Upper lobe of right lung (tissue), 1 donor: ENCODE data around the gene XPO5. TPM values are rescaled to one million over a fixed set of nuclear protein-coding genes. Genes with fewer than 3 reads are reported as not detected.

Source experiments
- ATAC-seq: fragments of 200-7000 bp; cut with Tn5 transposase; one replicate; pipeline ENCODE4 v1.9.1; 2020; ENCODE audit warnings: mild to moderate bottlenecking, moderate library complexity
- DNase-seq: peaks from one replicate; pipeline ENCODE4 v3.0.0-alpha.2; 2020
- H3K27ac ChIP-seq: fragments of 200-600 bp; one replicate; pipeline ENCODE4 v1.8.0; 2022
- H3K27me3 ChIP-seq: fragments of 200-600 bp; one replicate; pipeline ENCODE4 v1.8.0; 2022; ENCODE audit warnings: mild to moderate bottlenecking
- H3K36me3 ChIP-seq: fragments of 200-600 bp; one replicate; pipeline ENCODE4 v1.8.0; 2022
- H3K4me1 ChIP-seq: fragments of 200-600 bp; one replicate; pipeline ENCODE4 v1.8.0; 2022
- H3K4me3 ChIP-seq: fragments of 200-600 bp; one replicate; pipeline ENCODE4 v1.8.0; 2022; ENCODE audit warnings: mild to moderate bottlenecking
- H3K9me3 ChIP-seq: fragments of 200-600 bp; one replicate; pipeline ENCODE4 v1.8.0; 2022
- CTCF ChIP-seq: fragments of 200-600 bp; IDR thresholded peaks from one replicate; pipeline ENCODE4 v1.8.0; 2022; ENCODE audit warnings: antibody characterized with exemption
- intact Hi-C: fragments of 100-400 bp; cut with DNase I; formaldehyde crosslinking; loops from one replicate; pipeline ENCODE4 v1.11.0; 2022
- total RNA-seq: library from RNA; stranded (reverse); fragmentation: NEBNext Ultra II Directional; extraction: Animal tissue kit (Norgen Biotek cat#: 25700); gene quantifications from one replicate; pipeline ENCODE4 v1.2.1, GENCODE V29; 2021
- donor health status: DM: no; HTN: yes; CAD: no; lungs with severe emphysema.

The XPO5 gene
- total RNA-seq, 1 donor from 2014 or later = 36.9 TPM

GRCh38 chr6:43496370-43497128, 79.3 kb downstream of the XPO5 start:
- intact Hi-C loops = no loop called here
- DNase-seq (no peak), ATAC-seq (peak; percentile 35)
- no peaks in the 10 kb centered on the region for H3K9me3 ChIP-seq
- H3K27me3 ChIP-seq = no peaks in the 10 kb centered on the region
- no peak overlapping the region for H3K4me3 ChIP-seq
- no peak overlapping the region for H3K27ac ChIP-seq
- H3K36me3 ChIP-seq = peaks cover 40% of the 10 kb centered on the region
- H3K4me1 ChIP-seq = peaks cover 25% of the 10 kb centered on the region
- TF ChIP-seq CTCF = peak; percentile 33

GRCh38 chr6:43495409-43495941, 80.4 kb downstream of the XPO5 start:
- H3K4me1 ChIP-seq = peaks cover 25% of the 10 kb centered on the region
- peaks cover 30% of the 10 kb centered on the region for H3K36me3 ChIP-seq
- no peak overlapping the region for H3K27ac ChIP-seq
- ATAC-seq (peak; percentile 42), DNase-seq (no peak)
- no peak overlapping the region for H3K4me3 ChIP-seq
- no peak for TF ChIP-seq CTCF
- intact Hi-C loops = no loop called here
- no peaks in the 10 kb centered on the region for H3K9me3 ChIP-seq
- H3K27me3 ChIP-seq = no peaks in the 10 kb centered on the region

- ATAC-seq (no peak), DNase-seq (no peak)
- intact Hi-C loops = no loop called here
- no peak overlapping the region for H3K27ac ChIP-seq
- no peaks in the 10 kb centered on the region for H3K9me3 ChIP-seq
- H3K4me3 ChIP-seq = no peak overlapping the region
- no peak for TF ChIP-seq CTCF
- H3K36me3 ChIP-seq = peaks cover 23% of the 10 kb centered on the region
- H3K27me3 ChIP-seq = no peaks in the 10 kb centered on the region
- H3K4me1 ChIP-seq = peaks cover 25% of the 10 kb centered on the region
Measured at GRCh38 chr6:43494766-43495165, 81.1 kb downstream of the XPO5 start.

- ATAC-seq (no peak), DNase-seq (no peak)
- no peak for TF ChIP-seq CTCF
- no peaks in the 10 kb centered on the region for H3K27me3 ChIP-seq
- H3K27ac ChIP-seq = no peak overlapping the region
- H3K4me3 ChIP-seq = no peak overlapping the region
- peaks cover 25% of the 10 kb centered on the region for H3K4me1 ChIP-seq
- H3K36me3 ChIP-seq = peaks cover 18% of the 10 kb centered on the region
- H3K9me3 ChIP-seq = no peaks in the 10 kb centered on the region
- intact Hi-C loops = no loop called here
Measured at GRCh38 chr6:43494321-43494720, 81.5 kb downstream of the XPO5 start.

GRCh38 chr6:43493833-43494232, 82.0 kb downstream of the XPO5 start:
- ATAC-seq = no peak
- intact Hi-C loops = no loop called here
- Histone ChIP-seq H3K4me1 (peaks cover 25% of the 10 kb centered on the region), H3K4me3 (no peak overlapping the region), H3K9me3 (no peaks in the 10 kb centered on the region), H3K27me3 (no peaks in the 10 kb centered on the region), H3K27ac (no peak overlapping the region), H3K36me3 (peaks cover 13% of the 10 kb centered on the region)
- no peak for DNase-seq
- TF ChIP-seq CTCF = no peak
